SK-N-SH treated with all-trans-retinoic acid at 6 μM for 48 hours (cell line): ENCODE results near the gene ZNF384.

Experiments
- ATAC-seq: fragments of 200-7000 bp; cut with Tn5 transposase; 3 replicates; pipeline ENCODE4 v1.9.1; 2020; ENCODE audit warnings: mild to moderate bottlenecking, moderate library complexity
- ARNTL ChIP-seq: fragments of 450-650 bp; formaldehyde crosslinking; IDR thresholded peaks from 2 replicates; pipeline ENCODE4 v1.5.0; 2020; ENCODE audit warnings: low read depth, mild to moderate bottlenecking, moderate library complexity, borderline replicate concordance
- BACH2 ChIP-seq: fragments of 250-450 bp; sonication (Bioruptor Pico); IDR thresholded peaks from 2 replicates; pipeline ENCODE4 v1.9.0; 2021; ENCODE audit warnings: mild to moderate bottlenecking, borderline replicate concordance
- CSDC2 ChIP-seq: fragments of 250-450 bp; sonication (Bioruptor Pico); IDR thresholded peaks from 2 replicates; pipeline ENCODE4 v1.5.0; 2020; ENCODE audit warnings: mild to moderate bottlenecking, moderate library complexity
- ESRRG ChIP-seq: fragments of 250-450 bp; sonication (Bioruptor Pico); IDR thresholded peaks from 2 replicates; pipeline ENCODE4 v1.6.1; 2021; ENCODE audit warnings: mild to moderate bottlenecking
- GLIS3 ChIP-seq: fragments of 250-450 bp; sonication (Bioruptor Pico); IDR thresholded peaks from 2 replicates; pipeline ENCODE4 v1.5.0; 2020; ENCODE audit warnings: mild to moderate bottlenecking, moderate library complexity
- ISL1 ChIP-seq: fragments of 250-450 bp; sonication (Bioruptor Pico); IDR thresholded peaks from 2 replicates; pipeline ENCODE4 v2.1.2; 2022; ENCODE audit warnings: mild to moderate bottlenecking, moderate library complexity
- OSR1 ChIP-seq: fragments of 250-450 bp; sonication (Bioruptor Pico); IDR thresholded peaks from 2 replicates; pipeline ENCODE4 v1.8.0; 2022; ENCODE audit warnings: moderate library complexity, mild to moderate bottlenecking, inconsistent platforms
- PPARA ChIP-seq: fragments of 250-450 bp; sonication (Bioruptor Pico); IDR thresholded peaks from 2 replicates; pipeline ENCODE4 v1.5.0; 2020; ENCODE audit warnings: mild to moderate bottlenecking, borderline replicate concordance
- RARB ChIP-seq: fragments of 250-450 bp; sonication (Bioruptor Pico); IDR thresholded peaks from 2 replicates; pipeline ENCODE4 v1.8.0; 2021; ENCODE audit warnings: mild to moderate bottlenecking, moderate library complexity
- SNAI2 ChIP-seq: fragments of 250-450 bp; sonication (Bioruptor Pico); IDR thresholded peaks from 2 replicates; pipeline ENCODE4 v1.5.0; 2020; ENCODE audit warnings: mild to moderate bottlenecking, moderate library complexity
- TCF4 ChIP-seq: fragments of 250-450 bp; sonication (Bioruptor Pico); IDR thresholded peaks from 2 replicates; pipeline ENCODE4 v1.8.0; 2021; ENCODE audit warnings: mild to moderate bottlenecking, moderate library complexity, borderline replicate concordance
- ZC3H10 ChIP-seq: fragments of 250-450 bp; sonication (Bioruptor Pico); IDR thresholded peaks from 2 replicates; pipeline ENCODE4 v1.5.1; 2021; ENCODE audit warnings: mild to moderate bottlenecking, moderate library complexity
- ZFP3 ChIP-seq: fragments of 250-450 bp; sonication (Bioruptor Pico); IDR thresholded peaks from 2 replicates; pipeline ENCODE4 v1.5.0; 2020; ENCODE audit warnings: mild to moderate bottlenecking, moderate library complexity
- ZFP30 ChIP-seq: fragments of 450-650 bp; formaldehyde crosslinking; IDR thresholded peaks from 2 replicates; pipeline ENCODE4 v1.5.0; 2022; ENCODE audit warnings: mild to moderate bottlenecking, moderate library complexity
- ZNF565 ChIP-seq: fragments of 450-650 bp; formaldehyde crosslinking; conservative IDR thresholded peaks from 2 replicates; pipeline ENCODE4 v1.5.0; 2020; ENCODE audit warnings: low read depth, mild to moderate bottlenecking, moderate library complexity
- ZNF70 ChIP-seq: fragments of 450-650 bp; formaldehyde crosslinking; IDR thresholded peaks from 2 replicates; pipeline ENCODE4 v1.5.0; 2020; ENCODE audit warnings: mild to moderate bottlenecking, moderate library complexity
- ZNF8 ChIP-seq: fragments of 450-650 bp; formaldehyde crosslinking; IDR thresholded peaks from 2 replicates; pipeline ENCODE4 v1.5.0; 2020; ENCODE audit warnings: mild to moderate bottlenecking, moderate library complexity
- TF ChIP-seq, protein P1 (sequence below): fragments of 250-450 bp; sonication (Bioruptor Pico); IDR thresholded peaks from 2 replicates; pipeline ENCODE4 v1.8.0; 2020; ENCODE audit warnings: mild to moderate bottlenecking, moderate library complexity, borderline replicate concordance
- TF ChIP-seq, protein P2 (sequence below): fragments of 250-450 bp; sonication (Bioruptor Pico); IDR thresholded peaks from 2 replicates; pipeline ENCODE4 v1.8.0; 2021; ENCODE audit warnings: low read depth, mild to moderate bottlenecking, moderate library complexity, borderline replicate concordance
- TF ChIP-seq, protein P3 (sequence below): fragments of 250-450 bp; sonication (Bioruptor Pico); IDR thresholded peaks from 2 replicates; pipeline ENCODE4 v1.5.0; 2020; ENCODE audit warnings: mild to moderate bottlenecking, moderate library complexity
- TF ChIP-seq, protein P4 (sequence below): fragments of 250-450 bp; sonication (Bioruptor Pico); IDR thresholded peaks from 2 replicates; pipeline ENCODE4 v1.5.1; 2021; ENCODE audit warnings: mild to moderate bottlenecking, moderate library complexity
- TF ChIP-seq, protein P5 (sequence below): fragments of 250-450 bp; sonication (Bioruptor Pico); IDR thresholded peaks from 2 replicates; pipeline ENCODE4 v1.5.1; 2020; ENCODE audit warnings: low read depth, mild to moderate bottlenecking, moderate library complexity

Gene ZNF384

DNA sequence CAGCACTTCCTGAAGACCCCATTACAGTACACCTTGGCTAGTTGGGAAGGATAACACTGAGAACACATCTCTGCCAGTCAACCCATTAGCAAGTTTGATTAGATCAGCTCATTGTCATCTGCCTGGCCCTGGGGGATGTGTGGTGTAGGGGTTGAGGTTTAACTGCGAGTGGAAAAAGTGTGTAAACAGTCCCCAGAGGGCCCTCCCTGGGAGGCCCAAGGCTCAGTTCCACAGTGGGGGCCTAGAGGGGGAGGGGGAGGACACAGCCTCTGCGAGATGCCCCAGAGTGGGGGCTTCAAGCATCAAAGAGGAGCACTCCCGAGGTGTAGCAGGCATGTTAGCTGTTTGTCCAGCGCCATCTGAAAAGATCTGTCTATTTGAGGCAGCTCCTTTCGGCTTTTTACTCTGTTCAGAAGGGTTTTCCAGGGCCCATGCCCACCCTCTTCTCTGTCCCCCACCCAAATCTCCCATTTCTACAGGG lies 53.8 kb downstream of the ZNF384 start (continued):
- TF ChIP-seq, protein P1, sequence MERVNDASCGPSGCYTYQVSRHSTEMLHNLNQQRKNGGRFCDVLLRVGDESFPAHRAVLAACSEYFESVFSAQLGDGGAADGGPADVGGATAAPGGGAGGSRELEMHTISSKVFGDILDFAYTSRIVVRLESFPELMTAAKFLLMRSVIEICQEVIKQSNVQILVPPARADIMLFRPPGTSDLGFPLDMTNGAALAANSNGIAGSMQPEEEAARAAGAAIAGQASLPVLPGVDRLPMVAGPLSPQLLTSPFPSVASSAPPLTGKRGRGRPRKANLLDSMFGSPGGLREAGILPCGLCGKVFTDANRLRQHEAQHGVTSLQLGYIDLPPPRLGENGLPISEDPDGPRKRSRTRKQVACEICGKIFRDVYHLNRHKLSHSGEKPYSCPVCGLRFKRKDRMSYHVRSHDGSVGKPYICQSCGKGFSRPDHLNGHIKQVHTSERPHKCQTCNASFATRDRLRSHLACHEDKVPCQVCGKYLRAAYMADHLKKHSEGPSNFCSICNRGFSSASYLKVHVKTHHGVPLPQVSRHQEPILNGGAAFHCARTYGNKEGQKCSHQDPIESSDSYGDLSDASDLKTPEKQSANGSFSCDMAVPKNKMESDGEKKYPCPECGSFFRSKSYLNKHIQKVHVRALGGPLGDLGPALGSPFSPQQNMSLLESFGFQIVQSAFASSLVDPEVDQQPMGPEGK (CRISPR knock-in tag) = no peak
- TF ChIP-seq SNAI2 (no peak), ZFP30 (CRISPR knock-in tag) (no peak)

DNA sequence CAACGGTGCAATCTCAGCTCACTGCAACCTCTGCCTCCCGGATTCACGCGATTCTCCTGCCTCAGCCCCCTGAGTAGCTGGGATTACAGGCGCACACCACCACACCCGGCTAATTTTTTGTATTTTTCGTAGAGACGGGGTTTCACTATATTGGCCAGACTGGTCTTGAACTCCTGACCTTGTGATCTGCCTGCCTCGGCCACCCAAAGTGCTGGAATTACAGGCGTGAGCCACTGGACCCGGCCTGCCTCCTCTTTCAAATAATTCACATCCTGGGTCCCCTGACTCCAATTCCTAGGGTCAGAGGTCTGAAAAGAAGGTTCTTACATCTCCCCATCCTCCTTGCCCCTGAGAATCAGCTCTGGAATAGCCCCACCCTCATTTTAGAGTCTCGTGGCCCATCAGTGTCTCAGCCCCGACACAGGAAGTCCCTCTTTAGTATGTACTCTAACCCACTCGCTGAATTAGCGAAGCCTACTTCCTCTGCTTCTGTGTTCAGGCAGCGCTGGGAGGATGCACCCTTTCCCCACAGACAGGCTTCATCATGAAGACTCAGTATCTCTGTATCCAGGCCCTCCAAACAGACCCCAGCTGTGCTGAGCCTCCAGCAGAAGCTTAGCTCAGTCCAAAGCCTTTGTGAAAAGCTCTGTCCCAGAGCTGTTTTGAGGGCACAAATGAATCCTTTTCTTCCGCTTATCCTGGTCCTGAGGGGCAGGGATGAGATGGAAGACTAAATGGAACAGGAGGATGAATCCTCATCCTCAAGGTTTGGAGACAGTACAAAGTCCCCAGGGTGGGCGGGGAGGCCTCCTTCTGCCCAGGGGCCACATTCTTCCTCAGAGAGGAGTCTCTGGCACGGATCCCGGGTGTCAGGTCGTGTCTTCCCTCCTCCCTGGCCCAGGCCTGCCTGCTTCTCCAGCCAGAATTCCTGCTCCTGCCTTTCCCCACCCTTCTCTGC lies 56.9 kb downstream of the ZNF384 start:
- ATAC-seq = peak; percentile 61
- TF ChIP-seq, protein P2, sequence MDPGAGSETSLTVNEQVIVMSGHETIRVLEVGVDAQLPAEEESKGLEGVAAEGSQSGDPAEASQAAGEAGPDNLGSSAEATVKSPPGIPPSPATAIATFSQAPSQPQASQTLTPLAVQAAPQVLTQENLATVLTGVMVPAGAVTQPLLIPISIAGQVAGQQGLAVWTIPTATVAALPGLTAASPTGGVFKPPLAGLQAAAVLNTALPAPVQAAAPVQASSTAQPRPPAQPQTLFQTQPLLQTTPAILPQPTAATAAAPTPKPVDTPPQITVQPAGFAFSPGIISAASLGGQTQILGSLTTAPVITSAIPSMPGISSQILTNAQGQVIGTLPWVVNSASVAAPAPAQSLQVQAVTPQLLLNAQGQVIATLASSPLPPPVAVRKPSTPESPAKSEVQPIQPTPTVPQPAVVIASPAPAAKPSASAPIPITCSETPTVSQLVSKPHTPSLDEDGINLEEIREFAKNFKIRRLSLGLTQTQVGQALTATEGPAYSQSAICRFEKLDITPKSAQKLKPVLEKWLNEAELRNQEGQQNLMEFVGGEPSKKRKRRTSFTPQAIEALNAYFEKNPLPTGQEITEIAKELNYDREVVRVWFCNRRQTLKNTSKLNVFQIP = no peak
- TF ChIP-seq ISL1 (CRISPR knock-in tag) (no peak), CSDC2 (no peak), RARB (CRISPR knock-in tag) (no peak), ARNTL (CRISPR knock-in tag) (no peak), SNAI2 (no peak), ZFP3 (CRISPR knock-in tag) (no peak), ZFP30 (CRISPR knock-in tag) (no peak), TCF4 (CRISPR knock-in tag) (no peak), ZNF8 (CRISPR knock-in tag) (no peak), ZNF70 (no peak), GLIS3 (CRISPR knock-in tag) (no peak), OSR1 (no peak), PPARA (CRISPR knock-in tag) (no peak), BACH2 (CRISPR knock-in tag) (no peak)
- TF ChIP-seq, protein P3, sequence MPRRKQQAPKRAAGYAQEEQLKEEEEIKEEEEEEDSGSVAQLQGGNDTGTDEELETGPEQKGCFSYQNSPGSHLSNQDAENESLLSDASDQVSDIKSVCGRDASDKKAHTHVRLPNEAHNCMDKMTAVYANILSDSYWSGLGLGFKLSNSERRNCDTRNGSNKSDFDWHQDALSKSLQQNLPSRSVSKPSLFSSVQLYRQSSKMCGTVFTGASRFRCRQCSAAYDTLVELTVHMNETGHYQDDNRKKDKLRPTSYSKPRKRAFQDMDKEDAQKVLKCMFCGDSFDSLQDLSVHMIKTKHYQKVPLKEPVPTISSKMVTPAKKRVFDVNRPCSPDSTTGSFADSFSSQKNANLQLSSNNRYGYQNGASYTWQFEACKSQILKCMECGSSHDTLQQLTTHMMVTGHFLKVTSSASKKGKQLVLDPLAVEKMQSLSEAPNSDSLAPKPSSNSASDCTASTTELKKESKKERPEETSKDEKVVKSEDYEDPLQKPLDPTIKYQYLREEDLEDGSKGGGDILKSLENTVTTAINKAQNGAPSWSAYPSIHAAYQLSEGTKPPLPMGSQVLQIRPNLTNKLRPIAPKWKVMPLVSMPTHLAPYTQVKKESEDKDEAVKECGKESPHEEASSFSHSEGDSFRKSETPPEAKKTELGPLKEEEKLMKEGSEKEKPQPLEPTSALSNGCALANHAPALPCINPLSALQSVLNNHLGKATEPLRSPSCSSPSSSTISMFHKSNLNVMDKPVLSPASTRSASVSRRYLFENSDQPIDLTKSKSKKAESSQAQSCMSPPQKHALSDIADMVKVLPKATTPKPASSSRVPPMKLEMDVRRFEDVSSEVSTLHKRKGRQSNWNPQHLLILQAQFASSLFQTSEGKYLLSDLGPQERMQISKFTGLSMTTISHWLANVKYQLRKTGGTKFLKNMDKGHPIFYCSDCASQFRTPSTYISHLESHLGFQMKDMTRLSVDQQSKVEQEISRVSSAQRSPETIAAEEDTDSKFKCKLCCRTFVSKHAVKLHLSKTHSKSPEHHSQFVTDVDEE (CRISPR knock-in tag) = no peak
- TF ChIP-seq, protein P1 (CRISPR knock-in tag) = no peak
- TF ChIP-seq, protein P4, sequence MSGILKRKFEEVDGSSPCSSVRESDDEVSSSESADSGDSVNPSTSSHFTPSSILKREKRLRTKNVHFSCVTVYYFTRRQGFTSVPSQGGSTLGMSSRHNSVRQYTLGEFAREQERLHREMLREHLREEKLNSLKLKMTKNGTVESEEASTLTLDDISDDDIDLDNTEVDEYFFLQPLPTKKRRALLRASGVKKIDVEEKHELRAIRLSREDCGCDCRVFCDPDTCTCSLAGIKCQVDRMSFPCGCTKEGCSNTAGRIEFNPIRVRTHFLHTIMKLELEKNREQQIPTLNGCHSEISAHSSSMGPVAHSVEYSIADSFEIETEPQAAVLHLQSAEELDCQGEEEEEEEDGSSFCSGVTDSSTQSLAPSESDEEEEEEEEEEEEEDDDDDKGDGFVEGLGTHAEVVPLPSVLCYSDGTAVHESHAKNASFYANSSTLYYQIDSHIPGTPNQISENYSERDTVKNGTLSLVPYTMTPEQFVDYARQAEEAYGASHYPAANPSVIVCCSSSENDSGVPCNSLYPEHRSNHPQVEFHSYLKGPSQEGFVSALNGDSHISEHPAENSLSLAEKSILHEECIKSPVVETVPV (CRISPR knock-in tag) = no peak
- TF ChIP-seq, all 23 proteins: peak for 0

DNA sequence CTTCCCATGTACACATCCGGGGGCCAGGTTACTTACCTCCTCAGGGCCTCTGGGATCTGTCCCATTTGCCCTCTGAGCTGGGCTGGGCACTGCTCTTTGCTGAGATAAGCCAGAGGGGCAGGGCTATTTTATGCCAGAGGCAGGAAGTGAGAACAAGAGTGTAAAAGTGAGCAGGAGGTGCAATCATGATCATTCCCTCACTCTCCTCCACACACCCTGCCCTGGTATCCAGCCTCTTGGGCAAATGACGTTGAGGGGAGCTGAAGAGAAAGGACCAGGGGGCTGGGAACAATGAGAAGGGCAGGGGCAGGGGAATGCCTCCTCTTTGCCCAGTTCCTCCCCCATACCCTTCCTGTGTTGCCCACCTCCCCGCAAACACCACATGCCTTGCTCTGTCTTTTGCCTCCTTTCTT lies 57.6 kb downstream of the ZNF384 start:
- TF ChIP-seq, protein P2 = no peak
- TF ChIP-seq ESRRG (CRISPR knock-in tag) = no peak
- TF ChIP-seq TCF4 (CRISPR knock-in tag) = no peak
- TF ChIP-seq ZNF565 = no peak
- TF ChIP-seq, protein P5, sequence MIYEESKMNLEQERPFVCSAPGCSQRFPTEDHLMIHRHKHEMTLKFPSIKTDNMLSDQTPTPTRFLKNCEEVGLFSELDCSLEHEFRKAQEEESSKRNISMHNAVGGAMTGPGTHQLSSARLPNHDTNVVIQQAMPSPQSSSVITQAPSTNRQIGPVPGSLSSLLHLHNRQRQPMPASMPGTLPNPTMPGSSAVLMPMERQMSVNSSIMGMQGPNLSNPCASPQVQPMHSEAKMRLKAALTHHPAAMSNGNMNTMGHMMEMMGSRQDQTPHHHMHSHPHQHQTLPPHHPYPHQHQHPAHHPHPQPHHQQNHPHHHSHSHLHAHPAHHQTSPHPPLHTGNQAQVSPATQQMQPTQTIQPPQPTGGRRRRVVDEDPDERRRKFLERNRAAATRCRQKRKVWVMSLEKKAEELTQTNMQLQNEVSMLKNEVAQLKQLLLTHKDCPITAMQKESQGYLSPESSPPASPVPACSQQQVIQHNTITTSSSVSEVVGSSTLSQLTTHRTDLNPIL (CRISPR knock-in tag) = no peak
- TF ChIP-seq PPARA (CRISPR knock-in tag) = no peak
- no peak for TF ChIP-seq ZC3H10 (CRISPR knock-in tag)
- no peak for TF ChIP-seq ZFP30 (CRISPR knock-in tag)
- TF ChIP-seq, protein P1 (CRISPR knock-in tag) = no peak
- TF ChIP-seq OSR1 = no peak
- ATAC-seq = no peak
